WTC11 (cell line): Measurements from ENCODE around the gene SRD5A2. TPM values are rescaled to one million over a fixed set of nuclear protein-coding genes. Genes with fewer than 3 reads are reported as not detected.

Experiments used
- ATAC-seq: fragments of 200-7000 bp; cut with Tn5 transposase; 2 replicates; pipeline ENCODE4 v1.10.0; 2021; ENCODE audit warnings: mild to moderate bottlenecking, moderate library complexity
- CTCF ChIA-PET: fragments of 300-600 bp; sonication (Branson Sonifier 250); formaldehyde crosslinking; loops from one replicate; lab custom pipeline; 2021; ENCODE audit warnings: antibody characterized with exemption; lab: Charles Lee
- POLR2A ChIA-PET: fragments of 350-600 bp; sonication (Branson Sonifier 250); formaldehyde crosslinking; loops from one replicate; lab custom pipeline; 2021; ENCODE audit warnings: antibody characterized with exemption; lab: Charles Lee
- DNase-seq: peaks from one replicate; pipeline ENCODE4 v3.0.0; 2021; ENCODE audit warnings: low spot score
- H3K27ac Mint-ChIP-seq: 2 replicates; pipeline ENCODE4 v1.8.0; 2021; ENCODE audit warnings: mixed read lengths
- H3K27me3 Mint-ChIP-seq: 2 replicates; pipeline ENCODE4 v1.8.0; 2021; ENCODE audit warnings: low read depth, mild to moderate bottlenecking, moderate library complexity, mixed read lengths
- H3K36me3 Mint-ChIP-seq: 2 replicates; pipeline ENCODE4 v1.8.0; 2021; ENCODE audit warnings: mixed read lengths
- H3K4me1 Mint-ChIP-seq: 2 replicates; pipeline ENCODE4 v1.8.0; 2022; ENCODE audit warnings: mixed read lengths
- H3K4me3 Mint-ChIP-seq: 2 replicates; pipeline ENCODE4 v1.8.0; 2021; ENCODE audit warnings: mild to moderate bottlenecking, moderate library complexity, mixed read lengths
- H3K9me3 Mint-ChIP-seq: 2 replicates; pipeline ENCODE4 v1.8.0; 2021; ENCODE audit warnings: mixed read lengths
- EMX1 ChIP-seq: fragments of 250-450 bp; sonication (Bioruptor Pico); IDR thresholded peaks from 2 replicates; pipeline ENCODE4 v1.8.0; 2021; ENCODE audit warnings: mild to moderate bottlenecking
- ESRRA ChIP-seq: sonication (generic); formaldehyde crosslinking; IDR thresholded peaks from 2 replicates; pipeline ENCODE4 v1.8.1; 2022; ENCODE audit warnings: mild to moderate bottlenecking, missing genetic modification reagents, borderline replicate concordance
- GABPB1 ChIP-seq: sonication (generic); formaldehyde crosslinking; IDR thresholded peaks from 2 replicates; pipeline ENCODE4 v1.8.1; 2023; ENCODE audit warnings: mild to moderate bottlenecking, missing genetic modification reagents
- GRHL2 ChIP-seq: fragments of 250-450 bp; sonication (Bioruptor Pico); IDR thresholded peaks from 2 replicates; pipeline ENCODE4 v1.8.0; 2022; ENCODE audit warnings: mild to moderate bottlenecking, moderate library complexity; ENCODE audit not compliant: insufficient replicate concordance, severe bottlenecking
- HMGA2 ChIP-seq: fragments of 250-450 bp; sonication (Bioruptor Pico); IDR thresholded peaks from 2 replicates; pipeline ENCODE4 v1.4.0; 2021; ENCODE audit warnings: mild to moderate bottlenecking, moderate library complexity
- JAZF1 ChIP-seq: fragments of 250-450 bp; sonication (Bioruptor Pico); IDR thresholded peaks from 2 replicates; pipeline ENCODE4 v1.9.0; 2021; ENCODE audit warnings: moderate library complexity, mild to moderate bottlenecking, inconsistent platforms
- JUN ChIP-seq: sonication (generic); formaldehyde crosslinking; IDR thresholded peaks from 2 replicates; pipeline ENCODE4 v1.8.0; 2023; ENCODE audit warnings: mild to moderate bottlenecking, missing genetic modification reagents
- KAT7 ChIP-seq: sonication (generic); formaldehyde crosslinking; IDR thresholded peaks from 2 replicates; pipeline ENCODE4 v1.8.1; 2023; ENCODE audit warnings: missing genetic modification reagents, mild to moderate bottlenecking, borderline replicate concordance
- MLX ChIP-seq: sonication (generic); formaldehyde crosslinking; IDR thresholded peaks from 2 replicates; pipeline ENCODE4 v1.8.1; 2023; ENCODE audit warnings: mild to moderate bottlenecking, missing genetic modification reagents, moderate library complexity
- NFATC4 ChIP-seq: fragments of 250-450 bp; sonication (Bioruptor Pico); IDR thresholded peaks from 2 replicates; pipeline ENCODE4 v1.9.0; 2021; ENCODE audit warnings: mild to moderate bottlenecking
- NFE2L1 ChIP-seq: sonication (generic); formaldehyde crosslinking; IDR thresholded peaks from 2 replicates; pipeline ENCODE4 v1.8.1; 2023; ENCODE audit warnings: missing genetic modification reagents
- OVOL2 ChIP-seq: fragments of 250-450 bp; sonication (Bioruptor Pico); IDR thresholded peaks from 2 replicates; pipeline ENCODE4 v1.9.0; 2021; ENCODE audit warnings: mild to moderate bottlenecking, borderline replicate concordance
- PRRX2 ChIP-seq: fragments of 250-450 bp; sonication (Bioruptor Pico); IDR thresholded peaks from 2 replicates; pipeline ENCODE4 v1.8.0; 2021; ENCODE audit warnings: mild to moderate bottlenecking
- TP53 ChIP-seq: sonication (generic); formaldehyde crosslinking; IDR thresholded peaks from 2 replicates; pipeline ENCODE4 v1.8.1; 2023; ENCODE audit warnings: mild to moderate bottlenecking, missing genetic modification reagents
- ZNF121 ChIP-seq: sonication (generic); formaldehyde crosslinking; IDR thresholded peaks from 2 replicates; pipeline ENCODE4 v1.8.0; 2023; ENCODE audit warnings: missing genetic modification reagents
- ZNF138 ChIP-seq: sonication (generic); formaldehyde crosslinking; conservative IDR thresholded peaks from 2 replicates; pipeline ENCODE4 v1.8.1; 2022; ENCODE audit warnings: mild to moderate bottlenecking, moderate library complexity, missing genetic modification reagents
- ZNF219 ChIP-seq: sonication (generic); formaldehyde crosslinking; IDR thresholded peaks from 2 replicates; pipeline ENCODE4 v1.8.0; 2023; ENCODE audit warnings: missing genetic modification reagents, mild to moderate bottlenecking, borderline replicate concordance
- ZNF281 ChIP-seq: sonication (generic); formaldehyde crosslinking; IDR thresholded peaks from 2 replicates; pipeline ENCODE4 v1.8.0; 2023; ENCODE audit warnings: mild to moderate bottlenecking, missing genetic modification reagents
- ZNF671 ChIP-seq: fragments of 250-450 bp; sonication (Bioruptor Pico); IDR thresholded peaks from 2 replicates; pipeline ENCODE4 v1.8.0; 2021; ENCODE audit warnings: mild to moderate bottlenecking
- total RNA-seq: library from RNA; stranded (reverse); gene quantifications from 3 replicates; pipeline ENCODE4 v1.2.3, GENCODE V29; 2021
- TF ChIP-seq, protein P1 (sequence below): sonication (generic); formaldehyde crosslinking; IDR thresholded peaks from 2 replicates; pipeline ENCODE4 v1.8.1; 2023; ENCODE audit warnings: mild to moderate bottlenecking, missing genetic modification reagents, borderline replicate concordance
- TF ChIP-seq, protein P2 (sequence below): sonication (generic); formaldehyde crosslinking; IDR thresholded peaks from 2 replicates; pipeline ENCODE4 v1.8.1; 2022; ENCODE audit warnings: missing genetic modification reagents, borderline replicate concordance
- TF ChIP-seq, protein P3 (sequence below): sonication (generic); formaldehyde crosslinking; IDR thresholded peaks from 2 replicates; pipeline ENCODE4 v1.8.1; 2023; ENCODE audit warnings: mild to moderate bottlenecking, missing genetic modification reagents, moderate library complexity
- TF ChIP-seq, protein P4 (sequence below): sonication (generic); formaldehyde crosslinking; IDR thresholded peaks from 2 replicates; pipeline ENCODE4 v1.8.1; 2022; ENCODE audit warnings: mild to moderate bottlenecking, missing genetic modification reagents, moderate library complexity, borderline replicate concordance

SRD5A2 gene
- total RNA-seq, 1 experiment from 2014 or later, result 0.07 TPM

- TF ChIP-seq, protein P1, sequence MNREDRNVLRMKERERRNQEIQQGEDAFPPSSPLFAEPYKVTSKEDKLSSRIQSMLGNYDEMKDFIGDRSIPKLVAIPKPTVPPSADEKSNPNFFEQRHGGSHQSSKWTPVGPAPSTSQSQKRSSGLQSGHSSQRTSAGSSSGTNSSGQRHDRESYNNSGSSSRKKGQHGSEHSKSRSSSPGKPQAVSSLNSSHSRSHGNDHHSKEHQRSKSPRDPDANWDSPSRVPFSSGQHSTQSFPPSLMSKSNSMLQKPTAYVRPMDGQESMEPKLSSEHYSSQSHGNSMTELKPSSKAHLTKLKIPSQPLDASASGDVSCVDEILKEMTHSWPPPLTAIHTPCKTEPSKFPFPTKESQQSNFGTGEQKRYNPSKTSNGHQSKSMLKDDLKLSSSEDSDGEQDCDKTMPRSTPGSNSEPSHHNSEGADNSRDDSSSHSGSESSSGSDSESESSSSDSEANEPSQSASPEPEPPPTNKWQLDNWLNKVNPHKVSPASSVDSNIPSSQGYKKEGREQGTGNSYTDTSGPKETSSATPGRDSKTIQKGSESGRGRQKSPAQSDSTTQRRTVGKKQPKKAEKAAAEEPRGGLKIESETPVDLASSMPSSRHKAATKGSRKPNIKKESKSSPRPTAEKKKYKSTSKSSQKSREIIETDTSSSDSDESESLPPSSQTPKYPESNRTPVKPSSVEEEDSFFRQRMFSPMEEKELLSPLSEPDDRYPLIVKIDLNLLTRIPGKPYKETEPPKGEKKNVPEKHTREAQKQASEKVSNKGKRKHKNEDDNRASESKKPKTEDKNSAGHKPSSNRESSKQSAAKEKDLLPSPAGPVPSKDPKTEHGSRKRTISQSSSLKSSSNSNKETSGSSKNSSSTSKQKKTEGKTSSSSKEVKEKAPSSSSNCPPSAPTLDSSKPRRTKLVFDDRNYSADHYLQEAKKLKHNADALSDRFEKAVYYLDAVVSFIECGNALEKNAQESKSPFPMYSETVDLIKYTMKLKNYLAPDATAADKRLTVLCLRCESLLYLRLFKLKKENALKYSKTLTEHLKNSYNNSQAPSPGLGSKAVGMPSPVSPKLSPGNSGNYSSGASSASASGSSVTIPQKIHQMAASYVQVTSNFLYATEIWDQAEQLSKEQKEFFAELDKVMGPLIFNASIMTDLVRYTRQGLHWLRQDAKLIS (CRISPR knock-in tag), result no peak
Observed at GRCh38 chr2:31555967-31556706, 24.6 kb downstream of the SRD5A2 start (continued).

- Mint-ChIP-seq H3K36me3 (no peaks in the 10 kb centered on the region), H3K4me1 (no peaks in the 10 kb centered on the region), H3K4me3 (no peak overlapping the region), H3K9me3 (peaks cover 53% of the 10 kb centered on the region), H3K27ac (no peak overlapping the region), H3K27me3 (peaks cover 9% of the 10 kb centered on the region)
- DNase-seq (no peak), ATAC-seq (no peak)
- TF ChIP-seq ZNF138 (CRISPR knock-in tag) (no peak), NFATC4 (CRISPR knock-in tag) (no peak), ZNF219 (CRISPR knock-in tag) (no peak), ZNF121 (CRISPR knock-in tag) (no peak), NFE2L1 (CRISPR knock-in tag) (no peak), JAZF1 (CRISPR knock-in tag) (no peak), EMX1 (CRISPR knock-in tag) (no peak), PRRX2 (CRISPR knock-in tag) (no peak), KAT7 (no peak), GABPB1 (CRISPR knock-in tag) (no peak), JUN (no peak), TP53 (CRISPR knock-in tag) (no peak), ZNF671 (CRISPR knock-in tag) (no peak)
- TF ChIP-seq, protein P2, sequence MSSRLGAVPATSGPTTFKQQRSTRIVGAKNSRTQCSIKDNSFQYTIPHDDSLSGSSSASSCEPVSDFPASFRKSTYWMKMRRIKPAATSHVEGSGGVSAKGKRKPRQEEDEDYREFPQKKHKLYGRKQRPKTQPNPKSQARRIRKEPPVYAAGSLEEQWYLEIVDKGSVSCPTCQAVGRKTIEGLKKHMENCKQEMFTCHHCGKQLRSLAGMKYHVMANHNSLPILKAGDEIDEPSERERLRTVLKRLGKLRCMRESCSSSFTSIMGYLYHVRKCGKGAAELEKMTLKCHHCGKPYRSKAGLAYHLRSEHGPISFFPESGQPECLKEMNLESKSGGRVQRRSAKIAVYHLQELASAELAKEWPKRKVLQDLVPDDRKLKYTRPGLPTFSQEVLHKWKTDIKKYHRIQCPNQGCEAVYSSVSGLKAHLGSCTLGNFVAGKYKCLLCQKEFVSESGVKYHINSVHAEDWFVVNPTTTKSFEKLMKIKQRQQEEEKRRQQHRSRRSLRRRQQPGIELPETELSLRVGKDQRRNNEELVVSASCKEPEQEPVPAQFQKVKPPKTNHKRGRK (CRISPR knock-in tag), result no peak
- POLR2A ChIA-PET, result no interaction called here
- CTCF ChIA-PET, result no interaction called here
Observed at GRCh38 chr2:31553362-31553761, 27.4 kb downstream of the SRD5A2 start.

GRCh38 chr2:31547485-31547884 lies 33.3 kb downstream of the SRD5A2 start:
- Mint-ChIP-seq H3K36me3 (peaks cover 2% of the 10 kb centered on the region; the same call in 1 of the 2 replicates), H3K27me3 (peaks cover 7% of the 10 kb centered on the region), H3K27ac (no peak overlapping the region), H3K4me3 (no peak overlapping the region), H3K9me3 (peaks cover 45% of the 10 kb centered on the region), H3K4me1 (no peaks in the 10 kb centered on the region)
- ChIA-PET CTCF (no interaction called here), POLR2A (interaction anchor here (0.5 kb wide), 1 partner anchor 631 kb away, joined by 5 read pairs; no protein-coding TSS in a partner anchor)
- DNase-seq (no peak), ATAC-seq (no peak)
- TF ChIP-seq KAT7, result no peak
- TF ChIP-seq, protein P3, sequence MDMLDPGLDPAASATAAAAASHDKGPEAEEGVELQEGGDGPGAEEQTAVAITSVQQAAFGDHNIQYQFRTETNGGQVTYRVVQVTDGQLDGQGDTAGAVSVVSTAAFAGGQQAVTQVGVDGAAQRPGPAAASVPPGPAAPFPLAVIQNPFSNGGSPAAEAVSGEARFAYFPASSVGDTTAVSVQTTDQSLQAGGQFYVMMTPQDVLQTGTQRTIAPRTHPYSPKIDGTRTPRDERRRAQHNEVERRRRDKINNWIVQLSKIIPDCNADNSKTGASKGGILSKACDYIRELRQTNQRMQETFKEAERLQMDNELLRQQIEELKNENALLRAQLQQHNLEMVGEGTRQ, result no peak
- TF ChIP-seq ZNF281 (CRISPR knock-in tag), result no peak
- TF ChIP-seq ESRRA, result no peak
- TF ChIP-seq ZNF121 (CRISPR knock-in tag), result no peak
- no peak for TF ChIP-seq OVOL2 (CRISPR knock-in tag)
- no peak for TF ChIP-seq PRRX2 (CRISPR knock-in tag)
- TF ChIP-seq HMGA2 (CRISPR knock-in tag), result no peak
- TF ChIP-seq MLX (CRISPR knock-in tag), result no peak
- no peak for TF ChIP-seq GRHL2
- TF ChIP-seq, protein P4, sequence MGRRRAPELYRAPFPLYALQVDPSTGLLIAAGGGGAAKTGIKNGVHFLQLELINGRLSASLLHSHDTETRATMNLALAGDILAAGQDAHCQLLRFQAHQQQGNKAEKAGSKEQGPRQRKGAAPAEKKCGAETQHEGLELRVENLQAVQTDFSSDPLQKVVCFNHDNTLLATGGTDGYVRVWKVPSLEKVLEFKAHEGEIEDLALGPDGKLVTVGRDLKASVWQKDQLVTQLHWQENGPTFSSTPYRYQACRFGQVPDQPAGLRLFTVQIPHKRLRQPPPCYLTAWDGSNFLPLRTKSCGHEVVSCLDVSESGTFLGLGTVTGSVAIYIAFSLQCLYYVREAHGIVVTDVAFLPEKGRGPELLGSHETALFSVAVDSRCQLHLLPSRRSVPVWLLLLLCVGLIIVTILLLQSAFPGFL (CRISPR knock-in tag), result no peak
